Measurements from ENCODE around the gene C5orf63.

- TF ChIP-seq CTCF (IDR thresholded peaks at IDR 0.05; ENCODE audit: low read length) (no peak), EZH2 (optimal IDR thresholded peaks at IDR 0.05; ENCODE audit: low read depth, low read length) (no peak), EZH2phosphoT487 (IDR thresholded peaks at IDR 0.05; ENCODE audit: low read length) (no peak)
These were observed 41.5 kb downstream of the C5orf63 start for GRCh38 chr5:127031863-127032232.
